ENCODE results near the gene LBP.

The LBP gene

GRCh38 chr20:38326309-38326708 is 20.0 kb upstream of the LBP start:
- Histone ChIP-seq H3K79me2 (ENCODE audit: insufficient read depth, low read length) (no peaks in the 10 kb centered on the region), H3F3A (ENCODE audit: insufficient read depth) (no peaks in the 10 kb centered on the region), H3K27me3 (ENCODE audit: low read length) (no peaks in the 10 kb centered on the region), H3K36me3 (ENCODE audit: low read length) (no peaks in the 10 kb centered on the region), H3K4me3 (ENCODE audit: insufficient read depth, low read length, poor library complexity, severe bottlenecking) (no peak overlapping the region), H3K27ac (ENCODE audit: low read depth, low read length) (no peak overlapping the region), H3K4me2 (ENCODE audit: low read depth, low read length, poor library complexity, severe bottlenecking) (no peak overlapping the region), H3K9me3 (ENCODE audit: insufficient read depth, low read length) (no peaks in the 10 kb centered on the region; the same call in 1 of the 2 replicates), H3K9ac (ENCODE audit: low read length) (no peak overlapping the region), H3K9me2 (replicated peaks; ENCODE audit: insufficient read depth, low read length) (no peaks in the 10 kb centered on the region), H2AFZ (ENCODE audit: low read depth, low read length, severe bottlenecking) (no peak overlapping the region), H4K20me1 (ENCODE audit: low read depth, low read length) (no peaks in the 10 kb centered on the region)
- TF ChIP-seq EZH2phosphoT487 (conservative IDR thresholded peaks at IDR 0.05; ENCODE audit: low read length) = no peak
- no peak for TF ChIP-seq CTCF (IDR thresholded peaks at IDR 0.05; ENCODE audit: insufficient read depth, low read length, poor library complexity, severe bottlenecking)

DNA sequence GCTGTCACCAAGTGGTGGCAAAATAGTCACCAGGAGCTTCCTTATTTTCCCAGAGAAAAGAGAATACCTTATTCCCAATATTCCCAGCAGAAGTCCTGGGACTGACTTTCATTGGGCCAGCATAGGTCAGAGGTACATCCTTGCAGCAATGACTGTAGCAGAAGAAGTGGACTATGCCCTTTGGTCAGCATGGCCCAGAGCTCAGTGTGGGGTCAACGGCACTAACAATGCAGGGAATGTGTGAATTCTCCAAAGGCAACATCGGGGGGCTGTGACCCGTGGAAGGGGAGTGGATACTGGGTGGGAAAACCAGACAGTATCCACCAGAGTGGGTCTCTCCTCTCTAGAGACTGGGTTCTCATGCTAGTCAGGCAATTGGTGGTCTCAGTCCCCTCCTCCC is 15.6 kb upstream of the LBP start:
- no peaks in the 10 kb centered on the region for H3K9me2 ChIP-seq (replicated peaks; ENCODE audit: insufficient read depth, low read length)
- TF ChIP-seq EZH2phosphoT487 (conservative IDR thresholded peaks at IDR 0.05; ENCODE audit: low read length) (no peak), CTCF (IDR thresholded peaks at IDR 0.05; ENCODE audit: insufficient read depth, low read length, poor library complexity, severe bottlenecking) (no peak)
- no peaks in the 10 kb centered on the region for H3K27me3 ChIP-seq (ENCODE audit: low read length)
- H3K27ac ChIP-seq (ENCODE audit: low read depth, low read length) = no peak overlapping the region
- H3F3A ChIP-seq (ENCODE audit: insufficient read depth) = no peaks in the 10 kb centered on the region
- H4K20me1 ChIP-seq (ENCODE audit: low read depth, low read length) = no peaks in the 10 kb centered on the region
- no peak overlapping the region for H2AFZ ChIP-seq (ENCODE audit: low read depth, low read length, severe bottlenecking)
- H3K4me2 ChIP-seq (ENCODE audit: low read depth, low read length, poor library complexity, severe bottlenecking) = no peak overlapping the region
- H3K9ac ChIP-seq (ENCODE audit: low read length) = no peak overlapping the region
- no peaks in the 10 kb centered on the region for H3K79me2 ChIP-seq (ENCODE audit: insufficient read depth, low read length)
- H3K4me3 ChIP-seq (ENCODE audit: insufficient read depth, low read length, poor library complexity, severe bottlenecking) = no peak overlapping the region
- H3K9me3 ChIP-seq (ENCODE audit: insufficient read depth, low read length) = no peaks in the 10 kb centered on the region; the same call in 1 of the 2 replicates
- no peaks in the 10 kb centered on the region for H3K36me3 ChIP-seq (ENCODE audit: low read length)

DNA sequence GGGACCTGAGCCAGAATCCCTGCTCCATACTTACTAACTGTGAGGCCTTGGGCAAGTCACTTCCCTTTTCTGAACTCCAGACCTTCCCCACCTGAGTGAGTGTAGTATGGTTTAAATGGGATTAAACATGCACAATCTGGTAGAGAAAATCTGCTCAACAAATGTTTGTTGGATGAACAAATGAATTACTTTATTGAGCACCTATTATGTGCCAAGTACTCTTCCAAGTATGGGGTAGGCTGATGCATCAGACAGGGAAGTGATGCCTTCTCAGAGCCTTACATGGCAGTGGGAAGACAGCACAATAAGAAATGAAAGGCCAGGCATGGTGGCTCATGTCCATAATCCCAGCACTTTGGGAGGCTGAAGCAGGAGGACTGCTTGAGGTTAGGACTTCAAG is 15.0 kb upstream of the LBP start:
- H3K4me3 ChIP-seq (ENCODE audit: insufficient read depth, low read length, poor library complexity, severe bottlenecking) = no peak overlapping the region
- no peak overlapping the region for H3K4me2 ChIP-seq (ENCODE audit: low read depth, low read length, poor library complexity, severe bottlenecking)
- no peak overlapping the region for H2AFZ ChIP-seq (ENCODE audit: low read depth, low read length, severe bottlenecking)
- H3K27ac ChIP-seq (ENCODE audit: low read depth, low read length) = no peak overlapping the region
- H3K9me2 ChIP-seq (replicated peaks; ENCODE audit: insufficient read depth, low read length) = no peaks in the 10 kb centered on the region
- no peak overlapping the region for H3K9ac ChIP-seq (ENCODE audit: low read length)
- no peaks in the 10 kb centered on the region for H3F3A ChIP-seq (ENCODE audit: insufficient read depth)
- no peaks in the 10 kb centered on the region for H3K79me2 ChIP-seq (ENCODE audit: insufficient read depth, low read length)
- H3K36me3 ChIP-seq (ENCODE audit: low read length) = no peaks in the 10 kb centered on the region
- no peak for TF ChIP-seq EZH2phosphoT487 (conservative IDR thresholded peaks at IDR 0.05; ENCODE audit: low read length)
- no peak for TF ChIP-seq CTCF (IDR thresholded peaks at IDR 0.05; ENCODE audit: insufficient read depth, low read length, poor library complexity, severe bottlenecking)
- H3K9me3 ChIP-seq (ENCODE audit: insufficient read depth, low read length) = no peaks in the 10 kb centered on the region; the same call in 1 of the 2 replicates
- H3K27me3 ChIP-seq (ENCODE audit: low read length) = no peaks in the 10 kb centered on the region
- H4K20me1 ChIP-seq (ENCODE audit: low read depth, low read length) = no peaks in the 10 kb centered on the region
